Measurements from ENCODE around the gene ACAP3.

Gene ACAP3

GRCh38 chr1:1290238-1290731 lies 17.4 kb downstream of the ACAP3 start:
- WGBS, 2 donors (ENCODE audit: extremely low coverage in 2 of 2, insufficient read length in 2 of 2, insufficient replicate concordance in 1 of 2): no CpG with 5 or more reads among the region's 15 CpGs

GRCh38 chr1:1287288-1288110 lies 20.2 kb downstream of the ACAP3 start:
- no peak overlapping the region for H3K4me3 ChIP-seq (ENCODE audit: low read length in 2 of 2)
- no peak overlapping the region for H3K14ac ChIP-seq (ENCODE audit: low read length)
- H4K91ac ChIP-seq (ENCODE audit: low read depth, low read length, poor library complexity): no peak overlapping the region
- H3K23ac ChIP-seq (ENCODE audit: low read depth, low read length, poor library complexity): peak overlapping the region; percentile 85
- peaks cover 0 to 4% of the 10 kb centered on the region in 2 donors for H3K4me1 ChIP-seq (ENCODE audit: control insufficient read depth in 2 of 2, insufficient read depth in 1 of 2, low read depth in 1 of 2, low read length in 2 of 2)
- peak overlapping the region; percentile 52 for H3K18ac ChIP-seq (ENCODE audit: low read length)
- H3K4ac ChIP-seq (ENCODE audit: low read length): peak overlapping the region; percentile 37
- no peak overlapping the region for H2AFZ ChIP-seq (ENCODE audit: low read length)
- peak overlapping the region; percentile 37 for H2AK5ac ChIP-seq (ENCODE audit: low read depth, low read length)
- H4K8ac ChIP-seq (ENCODE audit: low read depth, low read length): no peak overlapping the region
- H3K79me1 ChIP-seq (ENCODE audit: low read depth, low read length): peaks cover 10% of the 10 kb centered on the region
- H2BK12ac ChIP-seq (ENCODE audit: low read length): no peak overlapping the region
- H2BK15ac ChIP-seq (ENCODE audit: low read length): peak overlapping the region; percentile 67
- H3K4me2 ChIP-seq (ENCODE audit: insufficient read depth, low read length, poor library complexity, severe bottlenecking): no peak overlapping the region
- DNase-seq (ENCODE audit: low spot score): no peak
- no peaks in the 10 kb centered on the region for H3K27me3 ChIP-seq (ENCODE audit: control insufficient read depth in 3 of 3, insufficient read depth in 3 of 3, low read depth in 1 of 3, low read length in 3 of 3)
- no peak overlapping the region for H3K27ac ChIP-seq (replicated peaks; ENCODE audit: low read length)
- no peak overlapping the region for H2BK5ac ChIP-seq (ENCODE audit: low read length)
- WGBS, 2 donors (ENCODE audit: extremely low coverage in 2 of 2, insufficient read length in 2 of 2, insufficient replicate concordance in 1 of 2): no CpG with 5 or more reads among the region's 46 CpGs
- H3K9ac ChIP-seq (ENCODE audit: low read depth, low read length, poor library complexity): peak overlapping the region; percentile 50
- H2BK120ac ChIP-seq (ENCODE audit: low read depth, low read length): peak overlapping the region; percentile 61
- no peaks in the 10 kb centered on the region for H3K9me3 ChIP-seq (replicated peaks in 1 of 2; ENCODE audit: control insufficient read depth in 2 of 2, insufficient read depth in 1 of 2, low read depth in 1 of 2, low read length in 2 of 2)
- H3K36me3 ChIP-seq (replicated peaks in 1 of 2; ENCODE audit: control insufficient read depth in 2 of 2, insufficient read depth in 2 of 2, low read length in 2 of 2): no peaks in the 10 kb centered on the region

More at GRCh38 chr1:1290238-1290731, 17.4 kb downstream of the ACAP3 start:
- Histone ChIP-seq H2AFZ (ENCODE audit: low read length) (no peak overlapping the region), H2BK12ac (ENCODE audit: low read length) (no peak overlapping the region), H3K4me1 (ENCODE audit: control insufficient read depth in 2 of 2, insufficient read depth in 1 of 2, low read depth in 1 of 2, low read length in 2 of 2) (no peaks in the 10 kb centered on the region), H2BK5ac (ENCODE audit: low read length) (peak overlapping the region; percentile 60), H3K18ac (ENCODE audit: low read length) (peak overlapping the region; percentile 17), H4K8ac (ENCODE audit: low read depth, low read length) (no peak overlapping the region), H3K36me3 (replicated peaks in 1 of 2; ENCODE audit: control insufficient read depth in 2 of 2, insufficient read depth in 2 of 2, low read length in 2 of 2) (peaks cover 0 to 8% of the 10 kb centered on the region in 2 donors), H3K27ac (replicated peaks; ENCODE audit: low read length) (no peak overlapping the region), H3K14ac (ENCODE audit: low read length) (peak overlapping the region; percentile 56), H3K4ac (ENCODE audit: low read length) (no peak overlapping the region), H3K9me3 (replicated peaks in 1 of 2; ENCODE audit: control insufficient read depth in 2 of 2, insufficient read depth in 1 of 2, low read depth in 1 of 2, low read length in 2 of 2) (no peaks in the 10 kb centered on the region), H3K23ac (ENCODE audit: low read depth, low read length, poor library complexity) (no peak overlapping the region), H3K9ac (ENCODE audit: low read depth, low read length, poor library complexity) (no peak overlapping the region), H2BK120ac (ENCODE audit: low read depth, low read length) (no peak overlapping the region), H3K4me3 (ENCODE audit: low read length in 2 of 2) (no peak overlapping the region), H3K79me1 (ENCODE audit: low read depth, low read length) (peaks cover 8% of the 10 kb centered on the region), H4K91ac (ENCODE audit: low read depth, low read length, poor library complexity) (no peak overlapping the region), H2AK5ac (ENCODE audit: low read depth, low read length) (peak overlapping the region; percentile 92), H3K27me3 (ENCODE audit: control insufficient read depth in 3 of 3, insufficient read depth in 3 of 3, low read depth in 1 of 3, low read length in 3 of 3) (no peaks in the 10 kb centered on the region), H3K4me2 (ENCODE audit: insufficient read depth, low read length, poor library complexity, severe bottlenecking) (no peak overlapping the region), H2BK15ac (ENCODE audit: low read length) (peak overlapping the region; percentile 15)
- DNase-seq (ENCODE audit: low spot score): no peak

- no peak overlapping the region for H3K4me2 ChIP-seq (ENCODE audit: insufficient read depth, low read length, poor library complexity, severe bottlenecking)
- H3K9ac ChIP-seq (ENCODE audit: low read depth, low read length, poor library complexity): peak overlapping the region; percentile 21
- H3K4me3 ChIP-seq (ENCODE audit: low read length in 2 of 2): no peak overlapping the region
- H3K9me3 ChIP-seq (replicated peaks in 1 of 2; ENCODE audit: control insufficient read depth in 2 of 2, insufficient read depth in 1 of 2, low read depth in 1 of 2, low read length in 2 of 2): no peaks in the 10 kb centered on the region
- peak overlapping the region; percentile 64 for H3K18ac ChIP-seq (ENCODE audit: low read length)
- H3K4me1 ChIP-seq (ENCODE audit: control insufficient read depth in 2 of 2, insufficient read depth in 1 of 2, low read depth in 1 of 2, low read length in 2 of 2): peaks cover 0 to 4% of the 10 kb centered on the region in 2 donors
- peak overlapping the region; percentile 85 for H3K23ac ChIP-seq (ENCODE audit: low read depth, low read length, poor library complexity)
- H2BK120ac ChIP-seq (ENCODE audit: low read depth, low read length): peak overlapping the region; percentile 61
- H4K8ac ChIP-seq (ENCODE audit: low read depth, low read length): no peak overlapping the region
- WGBS, 2 donors (ENCODE audit: extremely low coverage in 2 of 2, insufficient read length in 2 of 2, insufficient replicate concordance in 1 of 2): no CpG with 5 or more reads among the region's 50 CpGs
- H2BK12ac ChIP-seq (ENCODE audit: low read length): peak overlapping the region; percentile 63
- H3K79me1 ChIP-seq (ENCODE audit: low read depth, low read length): peaks cover 8% of the 10 kb centered on the region
- H3K14ac ChIP-seq (ENCODE audit: low read length): peak overlapping the region; percentile 38
- peak overlapping the region; percentile 67 for H2BK15ac ChIP-seq (ENCODE audit: low read length)
- peak overlapping the region; percentile 53 for H2BK5ac ChIP-seq (ENCODE audit: low read length)
- H3K36me3 ChIP-seq (replicated peaks in 1 of 2; ENCODE audit: control insufficient read depth in 2 of 2, insufficient read depth in 2 of 2, low read length in 2 of 2): no peaks in the 10 kb centered on the region
- peak overlapping the region; percentile 46 for H2AK5ac ChIP-seq (ENCODE audit: low read depth, low read length)
- no peak for DNase-seq (ENCODE audit: low spot score)
- no peak overlapping the region for H3K4ac ChIP-seq (ENCODE audit: low read length)
- H3K27me3 ChIP-seq (ENCODE audit: control insufficient read depth in 3 of 3, insufficient read depth in 3 of 3, low read depth in 1 of 3, low read length in 3 of 3): no peaks in the 10 kb centered on the region
- H2AFZ ChIP-seq (ENCODE audit: low read length): peak overlapping the region; percentile 17
- H4K91ac ChIP-seq (ENCODE audit: low read depth, low read length, poor library complexity): no peak overlapping the region
- no peak overlapping the region for H3K27ac ChIP-seq (replicated peaks; ENCODE audit: low read length)
These were observed 21.1 kb downstream of the ACAP3 start for GRCh38 chr1:1286313-1287261.

Measured in neuronal stem cell (in vitro differentiated cells).